ENCODE data around the gene MSL2. TPM values are rescaled to one million over a fixed set of nuclear protein-coding genes. Genes with fewer than 3 reads are reported as not detected.

Gene MSL2
- total RNA-seq, 1 experiment from 2014 or later = 28.5 TPM

DNA sequence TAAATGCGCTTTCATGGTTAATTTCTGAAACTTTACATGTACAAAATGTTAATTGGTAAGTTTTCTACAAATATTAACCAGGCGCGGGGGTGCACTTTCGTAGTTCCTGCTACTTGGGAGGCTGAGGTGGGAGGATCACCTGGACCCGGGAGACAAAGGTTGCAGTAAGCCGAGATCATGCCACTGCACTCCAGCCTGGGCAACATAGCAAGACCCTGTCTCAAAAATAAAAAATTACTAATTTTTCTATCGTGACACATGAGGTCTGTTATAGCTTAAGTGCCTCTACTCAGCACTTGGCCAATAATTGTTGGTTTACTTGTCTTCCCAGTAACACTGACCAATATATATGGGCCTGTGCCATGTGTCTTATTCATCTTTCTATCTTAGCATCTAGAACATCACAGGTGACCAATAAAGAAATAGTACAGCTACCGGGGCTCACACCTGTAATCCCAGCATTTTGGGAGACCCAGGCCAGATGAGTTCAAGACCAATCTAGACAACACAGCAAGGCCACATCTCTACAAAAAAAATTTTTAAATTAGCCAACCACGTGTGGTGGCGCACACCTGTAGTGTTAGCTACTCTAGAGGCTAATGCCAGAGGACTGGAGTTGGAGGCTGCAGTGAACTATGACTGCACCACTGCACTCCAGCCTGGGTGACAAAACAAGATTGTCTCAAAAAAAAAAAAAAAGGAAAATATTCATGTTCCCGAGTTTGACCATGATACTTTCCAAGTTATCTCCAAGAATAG, 6.1 kb downstream of the MSL2 start:
- Histone ChIP-seq H3K4me3 (ENCODE audit: low read depth, low read length) (no peak overlapping the region), H3K9me3 (no peaks in the 10 kb centered on the region), H3K27me3 (replicated peaks; ENCODE audit: control insufficient read depth, insufficient read depth, low read length) (no peaks in the 10 kb centered on the region), H3K4me1 (peaks cover 28% of the 10 kb centered on the region), H3K36me3 (ENCODE audit: control insufficient read depth, insufficient read depth, low read length) (no peaks in the 10 kb centered on the region)
- no peak overlapping the region for H3K27ac Mint-ChIP-seq (ENCODE audit: unreplicated experiment)
- no peak for DNase-seq
- POLR2A ChIA-PET = no interaction called here
- H3K4me1 Mint-ChIP-seq (ENCODE audit: low read depth, unreplicated experiment) = peaks cover 18% of the 10 kb centered on the region
- no peak overlapping the region for H3K4me3 Mint-ChIP-seq (ENCODE audit: unreplicated experiment)
- H3K36me3 Mint-ChIP-seq (ENCODE audit: insufficient read depth, unreplicated experiment) = peaks cover 24% of the 10 kb centered on the region
- BruUV-seq (replicated peaks) = no TSS peak
- intact Hi-C loops (cut with micrococcal nuclease; ENCODE audit: unreplicated experiment) = loop anchor here (10.0 kb wide), 1 partner anchor 155 kb away; no protein-coding TSS in a partner anchor
- TF ChIP-seq CTCF (IDR thresholded peaks at IDR 0.05; ENCODE audit: insufficient read depth in 1 of 2, low read depth in 1 of 2, low read length in 1 of 2, severe bottlenecking in 1 of 2, unreplicated experiment in 1 of 2) = no peak
- no peaks in the 10 kb centered on the region for H3K9me3 Mint-ChIP-seq (ENCODE audit: unreplicated experiment)
- CTCF ChIA-PET = interaction anchor here (0.6 kb wide), 1 partner anchor 74 kb away, joined by 5 read pairs; no protein-coding TSS in a partner anchor
- no peaks in the 10 kb centered on the region for H3K27me3 Mint-ChIP-seq (ENCODE audit: insufficient read depth, unreplicated experiment)

- no peak for TF ChIP-seq CTCF (IDR thresholded peaks at IDR 0.05; ENCODE audit: insufficient read depth in 1 of 2, low read depth in 1 of 2, low read length in 1 of 2, severe bottlenecking in 1 of 2, unreplicated experiment in 1 of 2)
- no peak overlapping the region for H3K4me3 ChIP-seq (ENCODE audit: low read depth, low read length)
- intact Hi-C loops (cut with micrococcal nuclease; ENCODE audit: unreplicated experiment) = no loop called here
- no peaks in the 10 kb centered on the region for H3K9me3 ChIP-seq
- no peaks in the 10 kb centered on the region for H3K27me3 ChIP-seq (replicated peaks; ENCODE audit: control insufficient read depth, insufficient read depth, low read length)
- H3K4me1 ChIP-seq = peaks cover 28% of the 10 kb centered on the region
- CTCF ChIA-PET = no interaction called here
- POLR2A ChIA-PET = no interaction called here
- Mint-ChIP-seq H3K4me1 (ENCODE audit: low read depth, unreplicated experiment) (peaks cover 18% of the 10 kb centered on the region), H3K9me3 (ENCODE audit: unreplicated experiment) (no peaks in the 10 kb centered on the region), H3K36me3 (ENCODE audit: insufficient read depth, unreplicated experiment) (peaks cover 14% of the 10 kb centered on the region), H3K27ac (ENCODE audit: unreplicated experiment) (no peak overlapping the region), H3K27me3 (ENCODE audit: insufficient read depth, unreplicated experiment) (no peaks in the 10 kb centered on the region), H3K4me3 (ENCODE audit: unreplicated experiment) (no peak overlapping the region)
- BruUV-seq (replicated peaks) = no TSS peak
- H3K36me3 ChIP-seq (ENCODE audit: control insufficient read depth, insufficient read depth, low read length) = no peaks in the 10 kb centered on the region
- no peak for DNase-seq
Observed at GRCh38 chr3:136189043-136189442, 7.1 kb downstream of the MSL2 start.

DNA sequence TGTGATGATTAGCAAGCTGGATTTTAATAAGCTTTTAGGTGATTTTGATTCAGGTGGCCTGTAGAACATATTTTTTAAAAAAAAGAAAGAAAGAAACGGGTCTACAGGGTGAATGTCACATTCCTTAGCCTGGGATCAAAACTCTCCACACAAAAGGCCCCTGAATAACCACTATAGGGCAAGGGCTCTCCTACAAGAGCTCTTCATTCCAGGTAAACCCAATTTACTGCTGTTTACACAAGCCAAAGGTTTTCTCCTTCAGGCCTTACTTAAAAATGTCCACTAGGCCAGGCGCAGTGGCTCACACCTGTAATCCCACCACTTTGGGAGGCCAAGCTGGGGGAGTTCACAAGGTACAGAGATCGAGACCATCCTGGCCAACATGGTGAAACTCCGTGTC, 8.3 kb downstream of the MSL2 start:
- H3K27ac Mint-ChIP-seq (ENCODE audit: unreplicated experiment) = no peak overlapping the region

More for the DNA sequence above, 8.3 kb downstream of the MSL2 start:
- no peaks in the 10 kb centered on the region for H3K36me3 ChIP-seq (ENCODE audit: control insufficient read depth, insufficient read depth, low read length)
- H3K4me1 Mint-ChIP-seq (ENCODE audit: low read depth, unreplicated experiment) = peaks cover 19% of the 10 kb centered on the region
- peaks cover 28% of the 10 kb centered on the region for H3K4me1 ChIP-seq
- H3K4me3 ChIP-seq (ENCODE audit: low read depth, low read length) = no peak overlapping the region
- H3K36me3 Mint-ChIP-seq (ENCODE audit: insufficient read depth, unreplicated experiment) = peaks cover 9% of the 10 kb centered on the region
- DNase-seq = no peak
- H3K9me3 ChIP-seq = no peaks in the 10 kb centered on the region
- ChIA-PET POLR2A (interaction anchor here (0.6 to 1.2 kb wide), 3 partner anchors 8 to 99 kb away, joined by 3 to 19 read pairs (median 16); partner anchors contain the start of gene MSL2), CTCF (interaction anchor here (1.0 kb wide), 1 partner anchor 9 kb away, joined by 5 read pairs; the partner anchor contains the start of gene MSL2)
- no peaks in the 10 kb centered on the region for H3K9me3 Mint-ChIP-seq (ENCODE audit: unreplicated experiment)
- H3K4me3 Mint-ChIP-seq (ENCODE audit: unreplicated experiment) = no peak overlapping the region
- intact Hi-C loops (cut with micrococcal nuclease; ENCODE audit: unreplicated experiment) = no loop called here
- no peaks in the 10 kb centered on the region for H3K27me3 ChIP-seq (replicated peaks; ENCODE audit: control insufficient read depth, insufficient read depth, low read length)
- TF ChIP-seq CTCF (IDR thresholded peaks at IDR 0.05; ENCODE audit: insufficient read depth in 1 of 2, low read depth in 1 of 2, low read length in 1 of 2, severe bottlenecking in 1 of 2, unreplicated experiment in 1 of 2) = no peak
- no peaks in the 10 kb centered on the region for H3K27me3 Mint-ChIP-seq (ENCODE audit: insufficient read depth, unreplicated experiment)
- BruUV-seq (replicated peaks) = no TSS peak

All from Caco-2 (cell line).